Glutamatergic neuron (in vitro differentiated cells): ENCODE data around the gene MT1A. TPM values are rescaled to one million over a fixed set of nuclear protein-coding genes. Genes with fewer than 3 reads are reported as not detected.

Experiments used
- DNase-seq: peaks from one replicate; pipeline ENCODE4 v3.0.0; 2022
- H3K27ac Mint-ChIP-seq: one replicate; pipeline ENCODE4 v1.8.0; 2020; ENCODE audit warnings: mild to moderate bottlenecking, mixed read lengths, inconsistent platforms; ENCODE audit not compliant: unreplicated experiment
- H3K27me3 Mint-ChIP-seq: one replicate; pipeline ENCODE4 v1.8.0; 2020; ENCODE audit warnings: mild to moderate bottlenecking, moderate library complexity, mixed read lengths, inconsistent platforms; ENCODE audit not compliant: unreplicated experiment
- H3K36me3 Mint-ChIP-seq: one replicate; pipeline ENCODE4 v1.8.0; 2020; ENCODE audit warnings: mild to moderate bottlenecking, mixed read lengths, inconsistent platforms; ENCODE audit not compliant: unreplicated experiment
- H3K4me1 Mint-ChIP-seq: one replicate; pipeline ENCODE4 v1.8.0; 2020; ENCODE audit warnings: mild to moderate bottlenecking, low read depth, mixed read lengths, inconsistent platforms; ENCODE audit not compliant: unreplicated experiment
- H3K4me3 Mint-ChIP-seq: one replicate; pipeline ENCODE4 v1.8.0; 2020; ENCODE audit warnings: mild to moderate bottlenecking, mixed read lengths, inconsistent platforms; ENCODE audit not compliant: unreplicated experiment
- H3K9me3 Mint-ChIP-seq: one replicate; pipeline ENCODE4 v1.8.0; 2020; ENCODE audit warnings: mild to moderate bottlenecking, moderate library complexity, mixed read lengths, inconsistent platforms; ENCODE audit not compliant: unreplicated experiment
- total RNA-seq: library from RNA; stranded (reverse); fragmentation: NEBNext Ultra II Directional; extraction: Animal tissue kit (Norgen Biotek cat#: 25700); gene quantifications from one replicate; pipeline ENCODE4 v1.2.1, GENCODE V29; 2021; ENCODE audit not compliant: unreplicated experiment
- TF ChIP-seq, protein P1 (sequence below): fragments of 200-600 bp; sonication (generic); IDR thresholded peaks from one replicate; pipeline ENCODE4 v1.5.0; 2021; ENCODE audit not compliant: partially characterized antibody, unreplicated experiment

The MT1A gene
- total RNA-seq, 1 donor from 2014 or later: not detected

DNA sequence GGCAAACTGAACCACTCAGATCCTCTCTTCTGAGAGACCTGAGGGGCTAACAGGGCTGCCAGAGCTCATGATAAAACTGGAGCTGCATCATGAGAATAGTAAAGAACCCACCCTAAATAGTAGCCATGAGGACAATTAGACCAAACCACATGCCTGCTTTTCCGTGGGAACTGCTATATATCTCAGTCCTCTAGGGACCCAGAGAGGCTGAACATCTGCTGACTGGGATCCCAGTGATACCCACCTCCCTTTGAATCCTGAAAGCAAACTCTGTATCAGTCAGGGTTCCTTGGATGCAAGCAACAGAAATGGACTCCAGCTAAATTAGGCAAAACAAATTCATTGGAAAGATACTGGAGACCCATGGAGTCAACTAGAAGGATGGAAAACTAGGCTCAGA, 50.3 kb downstream of the MT1A start:
- TF ChIP-seq, protein P1, sequence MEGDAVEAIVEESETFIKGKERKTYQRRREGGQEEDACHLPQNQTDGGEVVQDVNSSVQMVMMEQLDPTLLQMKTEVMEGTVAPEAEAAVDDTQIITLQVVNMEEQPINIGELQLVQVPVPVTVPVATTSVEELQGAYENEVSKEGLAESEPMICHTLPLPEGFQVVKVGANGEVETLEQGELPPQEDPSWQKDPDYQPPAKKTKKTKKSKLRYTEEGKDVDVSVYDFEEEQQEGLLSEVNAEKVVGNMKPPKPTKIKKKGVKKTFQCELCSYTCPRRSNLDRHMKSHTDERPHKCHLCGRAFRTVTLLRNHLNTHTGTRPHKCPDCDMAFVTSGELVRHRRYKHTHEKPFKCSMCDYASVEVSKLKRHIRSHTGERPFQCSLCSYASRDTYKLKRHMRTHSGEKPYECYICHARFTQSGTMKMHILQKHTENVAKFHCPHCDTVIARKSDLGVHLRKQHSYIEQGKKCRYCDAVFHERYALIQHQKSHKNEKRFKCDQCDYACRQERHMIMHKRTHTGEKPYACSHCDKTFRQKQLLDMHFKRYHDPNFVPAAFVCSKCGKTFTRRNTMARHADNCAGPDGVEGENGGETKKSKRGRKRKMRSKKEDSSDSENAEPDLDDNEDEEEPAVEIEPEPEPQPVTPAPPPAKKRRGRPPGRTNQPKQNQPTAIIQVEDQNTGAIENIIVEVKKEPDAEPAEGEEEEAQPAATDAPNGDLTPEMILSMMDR: no peak
- no peak for DNase-seq
- peaks cover 8% of the 10 kb centered on the region for H3K9me3 Mint-ChIP-seq
- H3K27me3 Mint-ChIP-seq: no peaks in the 10 kb centered on the region
- H3K4me3 Mint-ChIP-seq: no peak overlapping the region
- H3K27ac Mint-ChIP-seq: no peak overlapping the region
- peaks cover 12% of the 10 kb centered on the region for H3K36me3 Mint-ChIP-seq
- peaks cover 3% of the 10 kb centered on the region for H3K4me1 Mint-ChIP-seq

DNA sequence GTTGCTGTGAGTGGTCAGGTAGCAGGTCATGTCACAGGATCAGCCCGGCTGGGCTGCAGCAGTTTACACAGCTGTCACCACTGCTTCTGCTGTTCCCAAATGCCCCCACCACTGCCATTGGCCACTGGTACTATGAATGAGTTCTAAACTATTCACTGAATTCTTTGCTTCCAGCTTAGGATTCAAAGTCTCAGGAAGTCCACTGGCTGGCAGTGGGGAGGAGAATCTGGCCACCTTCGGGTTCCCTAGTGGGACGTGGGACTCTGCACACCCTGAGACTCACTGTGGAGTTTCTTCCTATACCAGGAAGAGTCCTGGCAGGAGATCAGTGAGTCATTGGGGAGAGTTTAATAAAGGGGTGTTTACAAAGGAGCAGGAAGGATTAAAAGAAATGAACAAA, 50.7 kb downstream of the MT1A start:
- H3K4me3 Mint-ChIP-seq: no peak overlapping the region
- TF ChIP-seq, protein P1: no peak
- no peaks in the 10 kb centered on the region for H3K4me1 Mint-ChIP-seq
- H3K9me3 Mint-ChIP-seq: peaks cover 8% of the 10 kb centered on the region
- H3K36me3 Mint-ChIP-seq: peaks cover 12% of the 10 kb centered on the region
- DNase-seq: no peak
- no peak overlapping the region for H3K27ac Mint-ChIP-seq
- H3K27me3 Mint-ChIP-seq: no peaks in the 10 kb centered on the region

Other genes with a start within 250 kb of the MT1A start
- gene AMFR, start 213.1 kb upstream of the MT1A start, total RNA-seq: 69.9 TPM
- gene NUDT21, start 187.3 kb upstream of the MT1A start, total RNA-seq: 135 TPM
- gene OGFOD1, start 187.1 kb upstream of the MT1A start, total RNA-seq: 45.6 TPM
- gene BBS2, start 118.6 kb upstream of the MT1A start, total RNA-seq: 40.7 TPM
- gene MT4, start 73.6 kb upstream of the MT1A start, total RNA-seq: not detected
- not detected for gene MT3, start 49.1 kb upstream of the MT1A start, total RNA-seq
- gene MT2A, start 30.1 kb upstream of the MT1A start, total RNA-seq: not detected
- gene MT1E, start 12.9 kb upstream of the MT1A start, total RNA-seq: not detected
- gene MT1M, start 6.0 kb upstream of the MT1A start, total RNA-seq: not detected
- not detected for gene MT1B, start 13.2 kb downstream of the MT1A start, total RNA-seq
- 3.4 TPM for gene MT1F, start 19.3 kb downstream of the MT1A start, total RNA-seq
- gene MT1G, start 29.4 kb downstream of the MT1A start, total RNA-seq: not detected
- not detected for gene MT1H, start 31.1 kb downstream of the MT1A start, total RNA-seq
- 9.5 TPM for gene MT1X, start 43.8 kb downstream of the MT1A start, total RNA-seq
- gene NUP93, start 91.5 kb downstream of the MT1A start, total RNA-seq: 84.1 TPM
- gene SLC12A3, start 226.5 kb downstream of the MT1A start, total RNA-seq: not detected